BE2C (cell line): ENCODE measurements around the gene ZCCHC9.

ENCODE experiments used
- DNase-seq: peaks from one replicate; pipeline ENCODE4 v3.0.0-alpha.2; 2020
- H3K27me3 ChIP-seq: fragments of 250-450 bp; sonication (Bioruptor Pico); 2 replicates; pipeline ENCODE4 v1.5.1; 2020; ENCODE audit warnings: mild to moderate bottlenecking
- H3K36me3 ChIP-seq: fragments of 250-450 bp; sonication (Bioruptor Pico); 2 replicates; pipeline ENCODE4 v1.5.1; 2020; ENCODE audit warnings: mild to moderate bottlenecking
- H3K4me1 ChIP-seq: fragments of 250-450 bp; sonication (Bioruptor Pico); 2 replicates; pipeline ENCODE4 v1.5.1; 2020
- H3K4me3 ChIP-seq: 2 replicates; pipeline ENCODE4 v1.5.1; 2011; ENCODE audit warnings: low read depth, low read length
- H3K9me3 ChIP-seq: fragments of 250-450 bp; sonication (Bioruptor Pico); 2 replicates; pipeline ENCODE4 v1.5.1; 2020
- TF ChIP-seq, protein P1 (sequence below): IDR thresholded peaks from 2 replicates; pipeline ENCODE4 v1.5.1; 2012; ENCODE audit warnings: mild to moderate bottlenecking, low read depth, low read length

Gene ZCCHC9

DNA sequence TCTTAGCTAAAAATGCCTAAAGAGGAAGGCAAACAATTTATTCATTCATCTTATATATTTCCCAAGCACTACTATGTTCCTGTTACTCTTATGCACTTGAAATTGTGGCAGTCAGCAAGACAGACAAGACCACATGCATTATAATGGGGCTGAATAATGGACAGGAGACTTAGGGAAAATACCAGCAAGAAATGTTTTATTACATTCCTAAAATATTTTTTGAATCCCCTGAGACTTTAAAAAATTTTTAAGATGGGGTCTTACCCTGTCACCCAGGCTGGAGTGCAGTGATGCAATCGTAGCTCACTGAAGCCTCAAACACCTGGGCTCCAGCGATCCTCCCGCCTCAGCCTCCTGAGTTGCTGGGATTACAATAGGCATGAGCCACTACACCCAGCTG is 13.2 kb downstream of the ZCCHC9 start:
- Histone ChIP-seq H3K9me3 (no peaks in the 10 kb centered on the region), H3K4me3 (no peak overlapping the region), H3K36me3 (peaks cover 4% of the 10 kb centered on the region; the same call in 1 of the 2 replicates), H3K4me1 (peaks cover 2% of the 10 kb centered on the region), H3K27me3 (no peaks in the 10 kb centered on the region)
- no peak for DNase-seq
- TF ChIP-seq, protein P1, sequence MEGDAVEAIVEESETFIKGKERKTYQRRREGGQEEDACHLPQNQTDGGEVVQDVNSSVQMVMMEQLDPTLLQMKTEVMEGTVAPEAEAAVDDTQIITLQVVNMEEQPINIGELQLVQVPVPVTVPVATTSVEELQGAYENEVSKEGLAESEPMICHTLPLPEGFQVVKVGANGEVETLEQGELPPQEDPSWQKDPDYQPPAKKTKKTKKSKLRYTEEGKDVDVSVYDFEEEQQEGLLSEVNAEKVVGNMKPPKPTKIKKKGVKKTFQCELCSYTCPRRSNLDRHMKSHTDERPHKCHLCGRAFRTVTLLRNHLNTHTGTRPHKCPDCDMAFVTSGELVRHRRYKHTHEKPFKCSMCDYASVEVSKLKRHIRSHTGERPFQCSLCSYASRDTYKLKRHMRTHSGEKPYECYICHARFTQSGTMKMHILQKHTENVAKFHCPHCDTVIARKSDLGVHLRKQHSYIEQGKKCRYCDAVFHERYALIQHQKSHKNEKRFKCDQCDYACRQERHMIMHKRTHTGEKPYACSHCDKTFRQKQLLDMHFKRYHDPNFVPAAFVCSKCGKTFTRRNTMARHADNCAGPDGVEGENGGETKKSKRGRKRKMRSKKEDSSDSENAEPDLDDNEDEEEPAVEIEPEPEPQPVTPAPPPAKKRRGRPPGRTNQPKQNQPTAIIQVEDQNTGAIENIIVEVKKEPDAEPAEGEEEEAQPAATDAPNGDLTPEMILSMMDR, result no peak

DNA sequence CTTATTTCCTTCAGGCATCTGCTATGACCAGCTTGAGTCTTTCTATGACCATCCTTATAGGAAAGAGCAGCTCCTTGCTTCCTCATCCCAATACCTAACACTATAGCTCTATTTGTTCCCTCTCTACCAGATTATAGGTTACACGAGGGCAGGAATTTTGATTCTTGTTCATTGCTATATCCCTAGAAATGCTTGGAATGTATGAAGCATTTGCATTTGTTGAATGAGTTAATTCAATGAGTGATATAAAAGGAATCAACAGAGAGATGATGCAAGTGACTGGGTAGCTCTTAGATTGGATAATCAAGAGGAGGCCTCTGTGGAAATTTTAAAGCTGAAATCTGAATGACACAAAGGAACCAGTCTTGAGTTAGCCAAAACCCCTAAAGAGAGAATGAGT is 13.9 kb downstream of the ZCCHC9 start:
- no peak for DNase-seq
- Histone ChIP-seq H3K4me3 (no peak overlapping the region), H3K4me1 (no peaks in the 10 kb centered on the region; the same call in 1 of the 2 replicates), H3K27me3 (no peaks in the 10 kb centered on the region), H3K9me3 (no peaks in the 10 kb centered on the region), H3K36me3 (peaks cover 4% of the 10 kb centered on the region; the same call in 1 of the 2 replicates)
- TF ChIP-seq, protein P1, result no peak

DNA sequence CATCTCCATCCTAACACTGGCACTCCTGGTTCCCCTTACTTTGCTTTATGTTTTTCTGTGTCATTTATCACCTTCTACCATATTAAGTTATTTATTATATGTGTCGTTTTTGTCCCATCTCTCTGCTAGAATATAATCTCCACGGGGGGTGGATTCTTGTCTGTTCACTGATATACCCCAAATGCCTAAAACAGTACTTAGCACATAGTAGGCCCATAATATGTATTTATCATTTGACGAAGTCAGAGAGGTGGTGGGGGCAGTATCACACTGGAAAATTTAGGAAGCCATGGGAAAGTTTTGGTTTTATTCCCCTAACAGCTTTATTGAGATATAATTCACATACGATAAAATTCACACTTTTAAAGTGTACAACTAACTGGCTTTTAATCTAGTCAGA is 14.4 kb downstream of the ZCCHC9 start:
- Histone ChIP-seq H3K27me3 (no peaks in the 10 kb centered on the region), H3K36me3 (peaks cover 4% of the 10 kb centered on the region; the same call in 1 of the 2 replicates), H3K9me3 (no peaks in the 10 kb centered on the region), H3K4me1 (no peaks in the 10 kb centered on the region; the same call in 1 of the 2 replicates), H3K4me3 (no peak overlapping the region)
- no peak for DNase-seq
- TF ChIP-seq, protein P1, result no peak

DNA sequence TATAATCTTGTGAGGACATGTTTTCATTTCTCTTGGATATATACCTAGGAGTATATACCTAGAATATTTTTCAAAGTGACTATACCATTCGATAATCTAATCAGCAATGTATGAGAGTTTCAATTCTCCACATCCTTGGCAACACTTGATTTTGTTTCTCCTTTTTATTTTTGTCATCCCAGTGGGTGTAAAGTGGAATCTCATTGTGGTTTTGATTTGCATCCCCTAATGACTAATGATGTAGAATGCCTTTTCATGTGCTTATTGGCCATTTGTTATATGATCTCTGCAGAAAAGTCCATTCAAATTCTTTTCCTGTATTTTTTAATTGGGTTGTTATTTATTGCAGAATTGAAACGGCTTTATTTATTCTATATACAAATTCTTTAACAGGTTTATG is 15.2 kb downstream of the ZCCHC9 start:
- Histone ChIP-seq H3K27me3 (no peaks in the 10 kb centered on the region), H3K4me3 (no peak overlapping the region), H3K9me3 (no peaks in the 10 kb centered on the region), H3K36me3 (peaks cover 4% of the 10 kb centered on the region; the same call in 1 of the 2 replicates), H3K4me1 (no peaks in the 10 kb centered on the region; the same call in 1 of the 2 replicates)
- DNase-seq, result no peak
- TF ChIP-seq, protein P1, result no peak

DNA sequence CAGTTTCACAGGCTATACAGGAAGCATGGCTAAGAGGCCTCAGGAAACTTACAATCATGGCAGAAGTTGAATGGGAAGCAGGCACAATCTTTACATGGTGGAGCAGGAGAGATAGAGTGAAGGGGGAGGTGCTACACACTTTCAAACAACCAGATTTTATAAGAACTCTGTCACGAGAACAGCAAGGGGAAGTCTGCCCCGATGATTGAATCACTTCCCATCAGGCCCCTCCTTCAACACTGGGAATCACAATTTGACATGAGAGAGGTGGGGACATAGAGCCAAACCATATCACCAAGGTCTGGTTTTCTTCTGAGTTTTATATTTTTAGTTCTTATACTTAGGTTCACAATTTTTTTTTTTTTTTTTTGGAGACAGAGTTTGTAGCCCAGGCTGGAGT is 16.1 kb downstream of the ZCCHC9 start:
- Histone ChIP-seq H3K9me3 (no peaks in the 10 kb centered on the region), H3K4me1 (no peaks in the 10 kb centered on the region; the same call in 1 of the 2 replicates), H3K36me3 (no peaks in the 10 kb centered on the region), H3K4me3 (no peak overlapping the region), H3K27me3 (no peaks in the 10 kb centered on the region)
- TF ChIP-seq, protein P1, result no peak
- no peak for DNase-seq

DNA sequence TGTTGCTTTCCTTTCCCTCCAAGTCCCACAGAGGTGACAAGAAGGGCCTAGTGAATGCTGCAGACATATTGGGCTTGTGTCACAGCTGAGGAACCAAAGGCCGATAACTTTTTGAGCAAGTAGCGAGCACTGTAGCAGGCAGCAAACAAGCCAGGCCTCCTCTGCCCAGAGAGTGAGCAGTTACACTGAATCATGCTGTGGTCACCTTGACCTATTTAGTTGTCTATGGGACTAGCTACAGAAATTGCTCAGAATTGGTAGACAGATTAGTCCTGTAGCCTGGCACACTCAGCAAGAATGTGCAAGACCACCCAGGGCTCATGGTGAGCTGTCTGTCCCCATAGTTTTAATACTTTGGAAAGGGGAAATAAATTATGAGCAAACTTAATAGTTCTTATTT is 25.2 kb downstream of the ZCCHC9 start:
- H3K4me1 ChIP-seq, result no peaks in the 10 kb centered on the region
- H3K9me3 ChIP-seq, result no peaks in the 10 kb centered on the region
- no peak for DNase-seq
- TF ChIP-seq, protein P1, result no peak
- no peak overlapping the region for H3K4me3 ChIP-seq
- no peaks in the 10 kb centered on the region for H3K36me3 ChIP-seq
- H3K27me3 ChIP-seq, result no peaks in the 10 kb centered on the region
